Right lobe of liver (tissue), 6 donors: Measurements from ENCODE around the gene DNAJC12. TPM values are rescaled to one million over a fixed set of nuclear protein-coding genes. Genes with fewer than 3 reads are reported as not detected.

Experiments used
- ATAC-seq, 4 donors: fragments of 200-7000 bp; cut with Tn5 transposase; one replicate each; pipeline ENCODE4 v1.9.1; 2020; ENCODE audit warnings: mild to moderate bottlenecking in 4 of 4, moderate library complexity in 4 of 4
- DNase-seq, 3 donors: peaks; one replicate each; pipeline ENCODE4 v3.0.0-alpha.2; 2020
- H3K27ac ChIP-seq, 3 donors: fragments of 200-600 bp; one replicate each; pipeline ENCODE4 v1.8.0; 2022
- H3K27me3 ChIP-seq, 2 donors: fragments of 200-600 bp; one replicate each; pipeline ENCODE4 v1.8.0; 2022
- H3K36me3 ChIP-seq, 4 donors: fragments of 200-600 bp; sonication (generic) in 1 of 4; one replicate each; pipeline versions ENCODE4 v1.5.1 to v1.8.0; 2017 to 2022; ENCODE audit warnings: control low read depth in 1 of 4
- H3K4me1 ChIP-seq, 4 donors: fragments of 200-600 bp; sonication (generic) in 1 of 4; one replicate each; pipeline versions ENCODE4 v1.5.1 to v1.8.0; 2017 to 2022; ENCODE audit warnings: control low read depth in 1 of 4
- H3K4me3 ChIP-seq, 3 donors: fragments of 200-600 bp; one replicate each; pipeline ENCODE4 v1.8.0; 2022
- H3K9me3 ChIP-seq, 4 donors: fragments of 200-600 bp; sonication (generic) in 1 of 4; one replicate each; pipeline versions ENCODE4 v1.5.1 to v1.8.0; 2017 to 2022; ENCODE audit warnings: control low read depth in 1 of 4
- POLR2A ChIP-seq: fragments of 450-650 bp; IDR thresholded peaks from one replicate; pipeline ENCODE4 v1.6.1; 2017; ENCODE audit warnings: antibody characterized with exemption, mild to moderate bottlenecking
- WGBS: methylation state at CpG from one replicate; pipeline ENCODE4 v1.1.6; 2018; ENCODE audit warnings: low coverage, low lambda C conversion rate; ENCODE audit not compliant: insufficient coverage; ENCODE audit errors: missing lambda C conversion rate; 5-methylcytosine and 5-hydroxymethylcytosine counted together
- intact Hi-C, 2 donors: fragments of 100-400 bp; cut with DNase I; formaldehyde crosslinking; loops; one replicate each; pipeline versions ENCODE4 v1.11.2 to v1.14.1; 2022
- total RNA-seq, 6 experiments: library from RNA; depleted of rRNA in 2 of 6; stranded (reverse); fragments of >200 nt in 2 of 6; fragmentation: NEBNext Ultra II Directional in 3 of 6; extraction: Animal tissue kit (Norgen Biotek cat#: 25700) in 3 of 6; gene quantifications; one replicate each; pipeline versions ENCODE4 v1.1.0 to v1.2.4, GENCODE V29; 2016 to 2023
- TF ChIP-seq, protein P1 (sequence below), 4 donors: fragments of 200-600 bp in 3 of 4; fragments of 450-650 bp in 1 of 4; IDR thresholded peaks; one replicate each; pipeline versions ENCODE4 v1.5.1 to v1.8.0; 2016 to 2022; ENCODE audit warnings: antibody characterized with exemption in 4 of 4, mild to moderate bottlenecking in 2 of 4
- donor health status: DM: no; HTN: yes; CAD: no.
- donor health status: DM: no; HTN: no; CAD: no.
- donor health status: DM: no; HTN: no; CAD: no.
- donor health status: DM: no; HTN: yes; CAD: no.
- donor health status: DM: no; HTN: yes; CAD: no.

DNAJC12 gene
- total RNA-seq, 6 experiments from 2014 or later: 11.8 to 25.6 (median 20.9) TPM

DNA sequence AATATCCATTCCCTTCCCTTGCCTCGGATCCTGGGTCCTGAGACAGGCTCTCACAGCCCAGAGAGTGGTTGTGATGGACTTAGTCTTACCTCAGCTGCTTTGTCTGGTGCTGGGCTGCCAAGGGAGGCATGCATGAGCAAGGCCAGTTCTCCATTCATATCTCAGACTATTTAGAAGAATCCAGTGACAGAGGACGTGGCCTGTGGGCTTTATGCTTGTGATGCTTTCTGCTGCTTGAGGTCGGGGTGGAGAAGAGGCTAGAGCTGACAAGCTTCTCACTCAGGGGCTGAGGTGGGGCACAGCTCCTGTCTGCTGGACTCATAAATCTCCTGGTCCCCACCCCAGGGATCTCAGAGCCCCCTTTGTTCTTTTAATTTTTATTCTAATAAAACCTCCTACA, 66.8 kb downstream of the DNAJC12 start:
- no peaks in the 10 kb centered on the region for H3K9me3 ChIP-seq
- ATAC-seq: no peak
- intact Hi-C loops: loop anchor here in 1 of 2 donors (10.0 kb wide), 1 partner anchor 76 kb away; the partner anchor contains the start of gene CTNNA3
- no peak for TF ChIP-seq POLR2A
- TF ChIP-seq, protein P1, sequence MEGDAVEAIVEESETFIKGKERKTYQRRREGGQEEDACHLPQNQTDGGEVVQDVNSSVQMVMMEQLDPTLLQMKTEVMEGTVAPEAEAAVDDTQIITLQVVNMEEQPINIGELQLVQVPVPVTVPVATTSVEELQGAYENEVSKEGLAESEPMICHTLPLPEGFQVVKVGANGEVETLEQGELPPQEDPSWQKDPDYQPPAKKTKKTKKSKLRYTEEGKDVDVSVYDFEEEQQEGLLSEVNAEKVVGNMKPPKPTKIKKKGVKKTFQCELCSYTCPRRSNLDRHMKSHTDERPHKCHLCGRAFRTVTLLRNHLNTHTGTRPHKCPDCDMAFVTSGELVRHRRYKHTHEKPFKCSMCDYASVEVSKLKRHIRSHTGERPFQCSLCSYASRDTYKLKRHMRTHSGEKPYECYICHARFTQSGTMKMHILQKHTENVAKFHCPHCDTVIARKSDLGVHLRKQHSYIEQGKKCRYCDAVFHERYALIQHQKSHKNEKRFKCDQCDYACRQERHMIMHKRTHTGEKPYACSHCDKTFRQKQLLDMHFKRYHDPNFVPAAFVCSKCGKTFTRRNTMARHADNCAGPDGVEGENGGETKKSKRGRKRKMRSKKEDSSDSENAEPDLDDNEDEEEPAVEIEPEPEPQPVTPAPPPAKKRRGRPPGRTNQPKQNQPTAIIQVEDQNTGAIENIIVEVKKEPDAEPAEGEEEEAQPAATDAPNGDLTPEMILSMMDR (IDR thresholded peaks at IDR 0.05): no peak
- DNase-seq: no peak
- WGBS: 29% methylated on average over 1 of the region's 3 CpGs
- no peak overlapping the region for H3K4me3 ChIP-seq
- no peaks in the 10 kb centered on the region for H3K4me1 ChIP-seq
- no peak overlapping the region for H3K27ac ChIP-seq
- H3K27me3 ChIP-seq: no peaks in the 10 kb centered on the region
- H3K36me3 ChIP-seq: no peaks in the 10 kb centered on the region

DNA sequence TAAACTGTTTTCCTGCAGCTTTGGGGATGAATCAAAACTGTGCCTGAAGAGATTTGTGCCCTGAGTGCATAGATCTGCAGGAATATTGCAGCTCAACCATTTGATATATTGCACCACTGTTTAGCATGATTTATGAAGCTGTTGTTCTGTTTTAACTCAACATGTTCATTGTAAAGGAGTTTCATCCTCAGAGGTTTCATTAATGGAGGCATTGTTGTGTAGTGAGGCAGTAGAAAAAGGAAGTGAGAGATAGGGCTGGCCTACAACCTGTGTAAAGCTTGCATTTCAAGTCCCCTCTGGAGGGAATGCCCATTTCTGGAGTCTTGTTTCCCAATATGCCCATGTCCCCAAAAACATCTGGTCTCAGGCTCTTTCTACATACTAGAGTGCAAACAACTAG, 67.5 kb downstream of the DNAJC12 start:
- H3K4me3 ChIP-seq: no peak overlapping the region
- no peak for ATAC-seq
- no peak for DNase-seq

DNA sequence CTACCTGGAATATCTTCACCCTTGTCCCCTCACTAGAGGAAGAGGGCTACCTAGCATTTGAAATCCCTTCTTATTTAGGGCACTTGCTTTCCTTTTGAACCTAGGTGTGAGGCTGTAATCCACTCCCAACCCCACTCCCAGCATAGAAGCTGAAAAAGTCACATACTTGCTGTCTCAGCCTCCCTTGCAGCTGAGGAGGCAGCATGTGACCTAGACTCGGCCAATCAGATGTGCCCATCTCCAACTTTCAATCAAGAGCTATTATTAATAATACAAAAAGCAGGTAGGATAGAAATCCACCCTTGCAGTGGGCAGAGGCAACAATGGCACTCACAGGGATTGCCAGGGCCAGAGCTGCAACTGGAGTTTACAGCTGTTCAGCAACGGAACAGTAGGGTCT, 70.7 kb downstream of the DNAJC12 start:
- intact Hi-C loops: no loop called here
- TF ChIP-seq, protein P1 (IDR thresholded peaks at IDR 0.05): no peak
- no peak for TF ChIP-seq POLR2A
- H3K9me3 ChIP-seq: no peaks in the 10 kb centered on the region
- no peaks in the 10 kb centered on the region for H3K27me3 ChIP-seq
- peaks cover 0 to 4% (median 0%) of the 10 kb centered on the region in 4 donors for H3K4me1 ChIP-seq
- H3K36me3 ChIP-seq: no peaks in the 10 kb centered on the region
- H3K27ac ChIP-seq: no peak overlapping the region
- no peak for DNase-seq
- ATAC-seq: no peak
- no peak overlapping the region for H3K4me3 ChIP-seq
- WGBS: 58% methylated on average over 2 of the region's 2 CpGs

More for the DNA sequence above, 67.5 kb downstream of the DNAJC12 start:
- Histone ChIP-seq H3K27me3 (no peaks in the 10 kb centered on the region), H3K4me1 (no peaks in the 10 kb centered on the region), H3K27ac (no peak overlapping the region), H3K9me3 (no peaks in the 10 kb centered on the region), H3K36me3 (no peaks in the 10 kb centered on the region)
- no peak for TF ChIP-seq POLR2A
- TF ChIP-seq, protein P1 (IDR thresholded peaks at IDR 0.05): no peak
- intact Hi-C loops: loop anchor here in 1 of 2 donors (10.0 kb wide), 1 partner anchor 76 kb away; the partner anchor contains the start of gene CTNNA3

DNA sequence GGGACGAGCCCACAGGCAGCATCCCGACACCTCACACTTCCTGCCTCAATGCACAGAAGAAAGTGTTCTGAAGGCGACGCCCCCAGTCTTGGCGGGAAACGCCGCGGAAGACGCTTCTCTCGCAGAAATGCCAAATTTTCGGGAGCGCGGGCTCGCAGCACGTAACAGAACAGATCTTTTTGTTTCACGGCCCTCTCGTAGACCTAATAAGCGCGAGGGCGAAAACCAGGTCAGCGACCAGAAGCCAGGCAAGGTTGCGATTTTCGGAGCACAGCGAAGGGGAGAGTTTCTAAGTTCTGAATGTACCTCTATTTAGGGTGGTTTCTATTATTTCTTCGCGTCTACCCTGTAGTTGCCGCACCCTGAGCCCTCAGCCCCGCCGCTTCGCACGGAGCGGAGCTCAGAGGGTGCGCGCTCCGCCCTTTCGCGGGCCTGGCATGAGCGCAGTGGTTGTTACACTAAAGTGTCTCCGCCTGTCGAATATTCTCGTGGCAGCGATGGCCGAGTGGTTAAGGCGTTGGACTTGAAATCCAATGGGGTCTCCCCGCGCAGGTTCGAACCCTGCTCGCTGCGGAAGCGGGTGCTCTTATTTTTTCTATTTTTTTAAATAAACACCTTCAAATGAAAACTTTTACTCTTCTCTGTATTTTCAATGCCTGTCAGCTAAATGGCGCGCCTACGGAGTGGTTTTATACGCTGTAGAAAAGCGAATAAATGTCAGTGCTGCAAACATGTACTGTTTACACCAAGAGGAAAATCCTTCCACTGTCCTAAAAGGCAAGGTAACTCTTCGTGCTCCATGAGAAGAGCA, 73.8 kb downstream of the DNAJC12 start:
- Histone ChIP-seq H3K9me3 (no peaks in the 10 kb centered on the region), H3K4me1 (peaks cover 0 to 4% (median 0%) of the 10 kb centered on the region in 4 donors)
- intact Hi-C loops: no loop called here

More for the DNA sequence above, 73.8 kb downstream of the DNAJC12 start:
- WGBS: under 1% methylated on average over 43 of the region's 56 CpGs
- Histone ChIP-seq H3K36me3 (no peaks in the 10 kb centered on the region), H3K4me3 (peak overlapping the region; percentile 65 to 79 (median 69)), H3K27me3 (no peaks in the 10 kb centered on the region), H3K27ac (peak overlapping the region; percentile 86 to 89 (median 86))
- TF ChIP-seq, protein P1 (IDR thresholded peaks at IDR 0.05): no peak
- no peak for TF ChIP-seq POLR2A
- ATAC-seq (peak; percentile 92 to 95 (median 93)), DNase-seq (peak; percentile 88 to 92 (median 91))
